Gastrocnemius medialis (tissue), 4 donors: Measurements from ENCODE around the gene RYR3.

Source experiments
- CTCF ChIP-seq, 5 experiments: fragments of 450-650 bp in 3 of 5; fragments of 200-600 bp in 2 of 5; sonication (generic) in 2 of 5; IDR thresholded peaks in 4 of 5; conservative IDR thresholded peaks in 1 of 5; 1 replicate in 4 of 5; 2 replicates in 1 of 5; pipeline ENCODE4 v1.5.1; 2016 to 2019; ENCODE audit warnings: antibody characterized with exemption in 5 of 5, mild to moderate bottlenecking in 3 of 5, moderate library complexity in 3 of 5
- POLR2A ChIP-seq, 2 donors: fragments of 450-650 bp; IDR thresholded peaks; one replicate each; pipeline ENCODE4 v1.6.1; 2017; ENCODE audit warnings: antibody characterized with exemption in 2 of 2, mild to moderate bottlenecking in 2 of 2, moderate library complexity in 2 of 2

- no peak for TF ChIP-seq CTCF (IDR thresholded peaks at IDR 0.05 in 4 of 5, conservative IDR thresholded peaks at IDR 0.05 in 1 of 5)
- no peak for TF ChIP-seq POLR2A (IDR thresholded peaks at IDR 0.05)
Measured at GRCh38 chr15:33375236-33375635, 64.5 kb downstream of the RYR3 start.
